ENCODE measurements around the gene MYRF.

MYRF gene

DNA sequence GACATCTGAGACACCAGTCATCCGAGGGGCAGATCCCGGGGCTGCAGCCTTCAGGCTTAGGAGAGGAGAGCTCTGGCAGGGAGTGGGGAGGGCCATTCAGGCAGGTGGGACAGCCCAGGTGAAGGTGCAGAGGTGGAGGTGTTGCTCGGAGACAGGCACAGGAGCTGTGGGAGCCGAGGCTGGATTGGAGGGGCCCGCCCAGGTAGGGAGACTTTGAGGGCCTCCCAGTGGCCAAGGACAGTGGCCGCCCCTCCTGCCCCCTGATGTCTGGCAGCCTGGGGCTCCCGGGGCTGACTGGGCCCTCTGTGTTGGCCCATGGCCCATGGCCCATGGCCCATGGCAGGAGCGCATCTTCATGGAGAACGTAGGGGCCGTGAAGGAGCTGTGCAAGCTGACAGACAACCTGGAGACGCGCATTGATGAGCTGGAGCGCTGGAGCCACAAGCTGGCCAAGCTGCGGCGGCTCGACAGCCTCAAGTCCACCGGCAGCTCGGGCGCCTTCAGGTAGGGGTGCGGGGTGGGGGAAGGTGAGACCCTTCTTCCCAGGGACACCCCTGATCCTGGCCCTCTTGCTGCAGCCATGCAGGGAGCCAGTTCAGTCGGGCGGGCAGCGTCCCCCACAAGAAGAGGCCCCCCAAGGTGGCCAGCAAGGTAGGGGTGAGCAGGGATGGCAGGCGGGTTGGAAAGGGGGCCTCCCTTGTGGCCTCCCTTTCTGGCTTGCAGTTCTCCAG is 26.6 kb downstream of the MYRF start:
- DNase-seq: no peak

DNA sequence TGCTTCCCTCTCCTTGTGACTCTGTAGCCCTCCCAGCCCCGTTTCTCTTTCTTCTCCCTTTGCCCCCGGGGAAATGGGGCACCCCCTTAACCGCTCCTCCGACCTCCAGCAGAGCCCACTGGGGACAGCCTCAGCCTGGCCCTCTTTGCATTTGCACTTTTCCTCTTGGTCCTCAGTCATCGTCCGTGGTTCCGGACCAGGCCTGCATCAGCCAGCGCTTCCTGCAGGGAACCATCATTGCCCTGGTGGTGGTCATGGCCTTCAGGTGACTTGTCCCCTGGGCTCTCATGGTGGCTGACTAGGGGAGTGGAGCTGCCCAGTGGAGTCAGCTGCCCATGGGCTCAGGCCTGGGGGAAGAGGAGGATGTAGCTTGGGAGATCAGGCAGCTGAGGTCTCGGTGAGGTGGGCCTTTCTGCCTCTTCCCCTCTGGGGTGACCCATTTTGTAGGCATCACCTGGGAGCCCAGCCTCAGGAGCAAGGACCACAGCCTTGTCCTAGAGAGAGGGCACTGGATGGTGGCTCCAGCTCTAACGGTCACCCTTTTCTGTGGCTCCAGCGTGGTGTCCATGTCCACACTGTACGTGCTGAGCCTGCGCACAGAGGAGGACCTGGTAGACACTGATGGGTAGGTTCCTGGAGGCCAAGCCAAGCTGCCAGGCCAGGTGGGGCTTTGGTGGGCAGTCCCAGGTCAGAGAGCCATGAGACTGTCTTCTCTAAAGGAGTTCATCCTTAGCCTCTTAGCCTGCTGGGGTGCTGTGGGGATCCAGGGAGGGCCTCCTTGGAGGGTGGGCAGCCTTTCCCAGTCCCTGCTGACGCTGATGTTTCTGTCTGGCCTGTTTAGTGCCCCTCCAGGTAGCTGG is 27.5 kb downstream of the MYRF start:
- DNase-seq: no peak

DNA sequence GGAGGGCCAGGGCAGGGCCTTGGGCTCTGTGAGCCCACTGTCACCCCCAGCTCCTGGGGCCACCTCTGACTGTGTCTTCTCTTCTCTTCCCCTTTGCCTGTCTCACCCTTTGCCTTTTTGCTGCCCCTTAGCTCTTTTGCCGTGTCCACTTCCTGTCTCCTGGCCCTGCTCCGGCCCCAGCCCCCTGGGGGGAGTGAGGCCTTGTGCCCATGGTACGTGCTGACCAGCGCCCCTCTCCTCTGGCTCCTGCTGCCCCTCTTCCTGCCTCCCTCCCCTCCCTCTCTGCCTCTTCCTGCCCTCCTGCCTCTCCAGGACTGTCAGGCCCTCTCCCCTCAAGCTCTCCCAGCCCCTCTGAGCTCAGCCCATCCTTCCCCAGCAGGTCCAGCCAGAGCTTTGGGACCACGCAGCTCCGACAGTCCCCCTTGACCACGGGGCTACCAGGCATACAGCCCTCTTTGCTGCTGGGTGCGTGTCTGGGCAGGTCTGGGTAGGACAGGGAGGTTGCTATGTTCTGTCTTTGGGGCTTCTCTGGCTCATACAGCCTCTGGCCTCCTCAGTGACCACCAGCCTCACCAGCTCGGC is 28.2 kb downstream of the MYRF start:
- DNase-seq: no peak

DNA sequence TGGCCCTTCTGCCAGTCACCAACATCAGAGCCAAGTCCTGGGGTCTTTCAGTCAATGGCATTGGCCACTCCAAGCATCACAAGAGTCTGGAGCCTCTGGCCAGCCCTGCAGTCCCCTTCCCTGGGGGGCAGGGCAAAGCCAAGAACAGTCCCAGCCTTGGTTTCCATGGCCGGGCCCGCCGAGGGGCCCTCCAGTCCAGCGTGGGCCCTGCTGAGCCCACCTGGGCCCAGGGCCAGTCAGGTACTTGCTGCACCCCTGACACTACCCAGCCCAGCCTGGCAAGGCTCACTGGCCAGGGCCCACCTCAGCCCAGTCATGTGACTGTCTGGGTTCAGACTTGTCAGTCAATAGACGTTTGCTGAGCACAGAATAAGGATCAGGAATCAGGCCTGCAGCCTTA is 29.1 kb downstream of the MYRF start:
- DNase-seq: no peak

DNA sequence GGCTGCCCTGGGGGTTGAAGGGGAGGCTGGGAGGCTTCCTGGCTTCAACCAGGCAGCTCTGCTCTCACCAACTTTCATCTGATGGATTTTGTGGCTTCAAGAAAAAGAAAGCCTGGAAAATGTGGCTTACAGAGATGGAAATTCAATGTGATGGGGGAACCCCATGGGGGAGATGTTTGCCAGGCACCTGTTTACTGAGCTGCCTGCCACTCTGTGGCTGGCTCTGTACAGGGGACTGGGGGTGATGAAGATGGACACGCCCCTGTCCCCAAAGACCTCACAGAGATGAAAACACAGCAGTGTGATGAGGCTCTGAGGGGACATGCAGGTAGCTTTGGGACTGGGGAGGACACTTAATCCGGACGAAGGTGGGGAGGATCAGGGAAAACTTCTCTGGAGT is 29.9 kb downstream of the MYRF start:
- DNase-seq: no peak

DNA sequence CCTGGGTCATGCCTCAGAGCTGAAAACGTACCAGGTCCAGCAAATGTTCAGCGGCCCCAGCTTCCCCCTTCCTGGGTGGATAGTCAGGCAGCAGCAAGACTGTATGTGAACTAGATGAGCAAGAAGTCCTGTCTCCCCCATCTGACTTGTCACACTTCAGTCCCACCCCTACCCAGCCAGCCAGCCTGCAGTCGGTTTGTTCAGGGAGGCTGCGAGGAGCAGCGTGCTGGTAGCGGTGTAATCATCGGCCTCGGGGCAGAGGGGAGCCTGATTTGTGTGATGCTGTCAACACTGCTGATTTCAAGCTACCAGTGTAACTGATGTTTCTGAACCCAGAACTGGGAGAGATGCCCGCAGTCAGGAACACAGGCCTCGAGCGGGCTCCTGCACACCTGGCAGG is 30.4 kb downstream of the MYRF start:
- no peak for DNase-seq

DNA sequence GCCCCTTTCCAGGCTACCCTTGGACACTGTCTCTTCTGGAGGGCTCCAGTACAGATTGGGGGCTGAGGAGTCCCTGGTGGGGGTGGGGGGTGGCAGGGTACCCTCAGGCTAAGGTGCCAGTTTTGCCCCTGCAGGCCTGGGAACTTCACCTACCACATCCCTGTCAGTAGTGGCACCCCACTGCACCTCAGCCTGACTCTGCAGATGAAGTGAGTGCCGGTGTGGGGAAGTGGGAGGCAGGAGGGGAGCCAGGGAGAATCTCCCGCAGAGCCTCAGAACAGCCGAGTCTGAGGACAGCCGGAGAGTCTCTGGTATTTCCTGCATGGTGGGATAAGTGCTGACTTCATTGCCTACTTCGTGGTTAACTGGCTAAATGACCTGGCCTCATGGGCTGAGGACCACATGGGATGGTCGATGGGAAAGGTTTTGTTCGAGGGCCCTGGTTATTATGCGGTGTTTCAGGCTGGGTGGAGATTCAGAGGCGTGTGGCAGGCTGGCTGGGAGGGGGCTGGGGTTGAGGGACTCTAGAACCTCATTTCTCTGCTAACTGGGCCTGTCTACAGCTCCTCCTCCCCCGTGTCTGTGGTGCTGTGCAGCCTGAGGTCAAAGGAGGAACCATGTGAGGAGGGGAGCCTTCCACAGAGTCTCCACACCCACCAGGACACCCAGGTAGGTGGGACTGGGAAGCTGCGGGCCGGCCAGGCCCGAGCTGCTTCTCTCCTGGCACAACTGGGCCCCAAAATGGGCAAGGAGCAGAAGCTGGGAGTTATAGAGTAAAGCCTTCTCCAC is 31.5 kb downstream of the MYRF start:
- DNase-seq: no peak

DNA sequence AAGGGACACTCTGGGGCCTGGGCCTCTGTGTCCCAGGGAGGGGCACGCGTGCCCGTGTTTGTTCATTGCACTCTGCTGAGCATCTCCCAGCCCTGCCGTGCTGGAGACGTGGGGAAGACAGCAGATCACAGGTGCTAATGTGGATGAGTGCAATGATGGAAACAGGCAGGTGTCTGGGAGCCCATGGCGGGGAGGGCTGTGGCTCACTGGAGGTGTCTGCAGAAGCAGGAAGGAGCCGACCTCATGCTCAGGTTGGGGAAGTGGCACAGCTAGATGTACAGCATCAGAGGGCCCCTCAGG is 32.0 kb downstream of the MYRF start:
- DNase-seq: no peak

DNA sequence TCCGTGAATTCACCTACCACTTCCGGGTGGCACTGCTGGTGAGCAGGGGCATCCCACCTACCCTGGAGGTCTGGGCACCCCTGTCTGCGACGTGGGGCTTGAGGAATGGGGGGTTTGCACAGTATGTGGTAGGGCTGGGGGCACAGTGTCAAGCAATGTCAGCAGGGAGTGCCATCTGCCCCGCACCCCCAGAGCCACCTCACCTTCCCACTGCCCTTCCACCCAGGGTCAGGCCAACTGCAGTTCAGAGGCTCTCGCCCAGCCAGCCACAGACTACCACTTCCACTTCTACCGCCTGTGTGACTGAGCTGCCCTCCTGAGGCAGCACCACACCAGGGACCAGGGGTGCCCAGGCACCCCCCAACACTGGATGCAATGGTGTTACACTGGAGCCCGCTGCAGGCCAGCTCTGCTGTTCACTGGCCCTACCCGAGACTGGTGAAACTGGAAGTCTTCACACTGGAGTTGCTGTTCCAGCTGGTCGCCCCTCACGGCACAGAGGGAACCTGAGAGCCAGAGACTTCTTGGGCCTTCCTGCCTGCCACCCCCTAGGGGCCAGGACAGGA is 33.5 kb downstream of the MYRF start:
- DNase-seq: no peak

DNA sequence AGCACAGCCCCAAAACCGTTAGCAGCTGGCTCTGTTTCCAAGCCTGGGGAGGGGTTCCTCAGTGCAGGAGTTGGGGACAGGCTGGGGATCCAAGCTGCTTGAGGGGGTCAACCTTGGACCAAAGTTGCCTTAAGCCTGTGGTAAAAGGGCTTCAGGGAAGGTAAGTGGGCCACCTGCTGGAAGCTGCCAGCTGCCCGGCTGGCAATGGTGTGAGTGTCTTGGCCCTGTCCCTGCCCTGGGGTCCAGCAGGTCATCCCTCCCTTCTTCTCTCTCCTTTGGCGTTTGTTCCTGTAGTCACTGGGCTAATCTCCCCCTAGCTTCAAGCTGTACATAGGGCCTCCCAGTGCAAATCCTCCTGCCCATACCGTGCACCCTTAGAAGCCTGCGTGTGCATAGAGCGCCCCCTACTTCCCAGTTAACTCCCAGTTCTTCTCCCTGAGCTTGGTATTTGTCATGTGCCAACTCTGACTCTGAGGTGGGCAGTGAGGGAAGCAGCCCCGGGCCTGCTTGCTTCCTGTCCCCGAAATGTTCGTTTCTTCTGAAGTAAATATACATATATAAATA is 35.6 kb downstream of the MYRF start:
- peak in 1 of 2 donors; percentile 61 for DNase-seq

DNA sequence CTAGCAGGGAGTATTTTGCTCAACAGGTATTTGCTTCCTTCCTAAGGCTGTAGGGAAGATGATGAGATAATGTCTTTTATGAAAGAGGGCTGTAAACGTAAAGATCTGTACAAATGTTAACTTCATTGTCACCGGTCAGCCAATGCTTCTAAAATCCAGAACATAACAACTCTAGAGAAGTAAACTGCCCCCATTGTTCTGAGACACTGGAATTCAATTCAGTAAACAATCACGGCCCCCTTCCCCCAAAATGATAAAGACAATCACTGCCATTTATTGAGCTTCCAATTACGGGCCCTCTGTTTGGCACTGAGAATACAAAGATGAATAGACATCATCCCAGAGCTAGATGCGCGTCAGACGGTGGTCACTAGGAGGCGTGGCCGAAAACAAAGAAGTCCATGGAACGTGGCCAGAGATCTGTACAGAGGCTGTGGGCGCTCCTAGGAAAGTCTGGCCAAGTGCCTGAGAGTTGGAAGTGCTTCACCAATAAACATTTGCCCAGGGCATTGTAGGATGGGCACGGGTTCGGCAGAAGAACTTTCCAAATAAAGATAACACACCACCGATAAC is 39.4 kb downstream of the MYRF start:
- DNase-seq: peak; percentile 33 to 77

DNA sequence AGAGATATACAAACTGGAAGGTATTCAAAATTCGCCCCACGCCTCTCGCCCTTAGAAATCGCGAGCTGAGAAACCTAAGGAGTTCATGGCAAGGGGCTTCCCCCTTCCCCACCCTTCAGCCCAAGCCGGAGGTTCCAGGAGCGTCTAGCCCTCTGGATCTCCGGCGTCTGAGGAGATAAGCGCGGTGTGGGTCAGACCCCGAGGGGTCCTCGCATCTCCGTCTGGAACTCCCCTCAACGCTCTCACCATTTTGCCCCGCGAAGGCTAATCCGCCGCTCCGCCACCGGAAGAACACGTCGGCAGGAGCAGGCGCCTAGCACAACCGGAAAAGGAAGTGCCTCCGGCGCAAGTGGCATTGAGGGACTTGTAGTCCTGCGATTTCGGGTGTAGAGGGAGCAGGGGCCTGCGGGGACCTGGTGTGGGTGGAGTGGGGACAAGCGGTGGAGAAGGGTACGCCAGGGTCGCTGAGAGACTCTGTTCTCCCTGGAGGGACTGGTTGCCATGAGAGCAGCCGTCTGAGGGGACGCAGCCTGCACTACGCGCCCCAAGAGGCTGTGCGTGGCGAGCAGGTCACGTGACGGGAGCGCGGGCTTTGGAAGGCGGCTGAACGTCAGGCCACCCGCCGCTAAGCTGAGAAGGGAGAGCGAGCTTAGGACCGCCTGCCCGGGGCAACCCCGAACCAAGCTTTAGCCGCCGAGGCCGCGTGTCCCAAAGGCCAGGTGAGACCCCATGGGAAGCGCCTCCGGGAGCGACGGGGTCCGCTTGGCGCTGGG is 40.1 kb downstream of the MYRF start, which contains the start of the genes FEN1 and TMEM258:
Gene FEN1 (plus strand): TSS at position 602 of the 773 bp plus-strand sequence. CDS start 2,451 bp downstream, outside the sequence.
Gene TMEM258 (minus strand): TSS at position 290 of the 773 bp plus-strand sequence. CDS start 41 bp downstream, at position 249.
- peak; percentile 94 to 95 for DNase-seq

DNA sequence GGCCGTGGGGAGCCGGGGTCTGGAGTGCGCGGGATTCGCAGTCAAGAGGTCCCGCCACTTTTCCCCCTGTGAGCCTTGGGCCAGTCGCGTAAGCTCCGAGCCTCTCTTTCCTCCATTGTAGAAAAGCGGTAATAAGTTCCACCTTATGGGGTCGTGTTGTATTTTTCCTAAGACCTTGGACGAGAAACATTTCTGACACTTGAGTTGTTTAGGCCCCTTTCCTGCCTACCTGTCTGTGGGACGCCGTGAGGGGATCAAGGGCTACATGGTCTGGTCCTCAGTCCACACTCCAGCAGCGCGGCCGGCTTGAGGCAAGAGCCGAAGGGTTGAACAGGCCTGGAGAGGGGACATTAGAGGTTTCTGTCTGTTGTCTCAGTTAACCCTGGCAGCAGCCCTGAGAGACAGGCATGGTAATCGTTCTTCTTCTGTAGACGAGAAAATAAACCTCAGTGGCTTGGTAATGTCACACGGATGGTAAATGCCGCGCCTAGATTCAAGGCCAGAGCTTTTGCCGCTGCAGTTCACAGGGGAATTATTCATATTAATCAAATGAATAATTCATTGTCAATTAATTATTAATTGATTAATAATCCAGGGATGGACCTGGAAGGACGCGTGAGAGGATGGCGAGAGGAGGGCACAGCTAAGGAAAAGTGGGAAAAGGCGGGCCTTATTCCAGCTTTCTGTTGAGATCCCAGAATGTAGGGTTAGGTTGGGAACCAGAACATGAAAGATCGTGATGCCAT is 40.8 kb downstream of the MYRF start:
- no peak for DNase-seq

DNA sequence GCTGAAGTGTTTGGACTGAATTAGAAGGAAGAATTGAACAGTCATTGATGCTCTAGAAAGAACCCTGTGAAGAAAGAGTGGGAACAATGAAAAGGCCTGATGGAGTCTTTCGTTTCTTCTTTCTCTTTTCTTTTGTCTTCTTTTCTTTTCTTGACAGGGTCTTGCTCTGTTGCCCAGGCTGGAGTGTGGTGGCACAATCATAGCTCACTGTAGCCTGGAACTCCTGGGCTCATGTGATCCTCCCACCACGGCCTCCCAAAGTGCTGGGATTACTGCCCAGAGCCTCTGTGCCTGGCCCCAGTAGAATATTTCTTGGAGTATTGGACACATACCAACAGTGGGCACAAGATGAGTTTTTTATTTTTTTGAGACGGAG is 41.4 kb downstream of the MYRF start:
- no peak for DNase-seq

DNA sequence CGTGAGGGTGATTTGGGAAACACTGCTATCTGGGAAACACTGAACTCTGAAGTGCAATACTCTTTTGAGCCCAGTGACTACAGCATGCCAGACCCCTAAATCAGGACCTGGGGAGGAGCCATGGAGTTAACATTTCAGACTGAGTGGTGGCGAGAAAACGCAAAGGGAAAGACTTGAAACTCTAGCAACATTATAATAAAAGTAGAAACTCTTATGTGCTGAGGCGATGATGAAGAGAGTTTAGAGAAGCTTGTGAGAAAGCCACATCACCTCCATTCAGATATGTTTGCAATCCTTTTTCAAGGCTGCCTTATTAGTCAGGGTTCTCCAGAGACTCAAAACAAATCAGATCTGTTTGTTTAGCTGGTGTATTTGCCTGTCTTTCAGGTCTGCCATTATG is 42.1 kb downstream of the MYRF start:
- DNase-seq: no peak

DNA sequence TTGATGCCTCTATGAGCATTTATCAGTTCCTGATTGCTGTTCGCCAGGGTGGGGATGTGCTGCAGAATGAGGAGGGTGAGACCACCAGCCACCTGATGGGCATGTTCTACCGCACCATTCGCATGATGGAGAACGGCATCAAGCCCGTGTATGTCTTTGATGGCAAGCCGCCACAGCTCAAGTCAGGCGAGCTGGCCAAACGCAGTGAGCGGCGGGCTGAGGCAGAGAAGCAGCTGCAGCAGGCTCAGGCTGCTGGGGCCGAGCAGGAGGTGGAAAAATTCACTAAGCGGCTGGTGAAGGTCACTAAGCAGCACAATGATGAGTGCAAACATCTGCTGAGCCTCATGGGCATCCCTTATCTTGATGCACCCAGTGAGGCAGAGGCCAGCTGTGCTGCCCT is 43.0 kb downstream of the MYRF start:
- no peak for DNase-seq

DNA sequence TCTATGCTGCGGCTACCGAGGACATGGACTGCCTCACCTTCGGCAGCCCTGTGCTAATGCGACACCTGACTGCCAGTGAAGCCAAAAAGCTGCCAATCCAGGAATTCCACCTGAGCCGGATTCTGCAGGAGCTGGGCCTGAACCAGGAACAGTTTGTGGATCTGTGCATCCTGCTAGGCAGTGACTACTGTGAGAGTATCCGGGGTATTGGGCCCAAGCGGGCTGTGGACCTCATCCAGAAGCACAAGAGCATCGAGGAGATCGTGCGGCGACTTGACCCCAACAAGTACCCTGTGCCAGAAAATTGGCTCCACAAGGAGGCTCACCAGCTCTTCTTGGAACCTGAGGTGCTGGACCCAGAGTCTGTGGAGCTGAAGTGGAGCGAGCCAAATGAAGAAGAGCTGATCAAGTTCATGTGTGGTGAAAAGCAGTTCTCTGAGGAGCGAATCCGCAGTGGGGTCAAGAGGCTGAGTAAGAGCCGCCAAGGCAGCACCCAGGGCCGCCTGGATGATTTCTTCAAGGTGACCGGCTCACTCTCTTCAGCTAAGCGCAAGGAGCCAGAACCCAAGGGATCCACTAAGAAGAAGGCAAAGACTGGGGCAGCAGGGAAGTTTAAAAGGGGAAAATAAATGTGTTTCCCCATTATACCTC is 43.6 kb downstream of the MYRF start:
- no peak for DNase-seq

DNA sequence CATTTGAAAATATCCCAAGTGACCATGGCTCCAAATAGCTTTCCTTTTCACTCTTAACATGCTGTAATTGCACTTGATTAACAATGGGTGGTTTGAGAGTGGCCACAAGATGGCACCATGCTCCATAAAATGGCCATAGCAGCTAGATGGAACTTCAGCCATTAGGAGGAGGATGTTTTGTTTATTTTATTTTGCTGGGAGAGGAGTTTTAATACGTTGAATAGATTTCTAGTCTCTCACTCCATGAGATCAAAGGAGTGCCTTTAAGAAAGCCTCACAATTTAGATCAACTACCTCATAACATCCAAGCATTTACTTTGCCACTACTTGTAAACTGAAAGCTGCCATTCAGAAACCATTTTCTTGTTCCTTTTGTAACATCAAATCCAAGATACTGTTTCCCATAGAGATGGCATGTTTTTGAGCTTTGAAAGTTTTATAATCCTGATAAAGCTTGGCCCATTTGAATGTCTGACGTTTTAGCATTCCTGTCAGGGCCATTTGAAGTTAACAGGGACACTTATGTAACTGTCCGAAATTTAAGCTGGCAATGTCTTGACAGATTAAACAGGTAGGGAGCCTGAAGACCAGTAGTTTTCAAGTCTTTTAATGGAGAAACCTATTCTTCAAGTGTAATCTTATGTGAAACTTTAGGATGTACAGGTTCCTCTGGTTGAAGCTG is 45.0 kb downstream of the MYRF start:
- peak; percentile 16 to 76 for DNase-seq

DNA sequence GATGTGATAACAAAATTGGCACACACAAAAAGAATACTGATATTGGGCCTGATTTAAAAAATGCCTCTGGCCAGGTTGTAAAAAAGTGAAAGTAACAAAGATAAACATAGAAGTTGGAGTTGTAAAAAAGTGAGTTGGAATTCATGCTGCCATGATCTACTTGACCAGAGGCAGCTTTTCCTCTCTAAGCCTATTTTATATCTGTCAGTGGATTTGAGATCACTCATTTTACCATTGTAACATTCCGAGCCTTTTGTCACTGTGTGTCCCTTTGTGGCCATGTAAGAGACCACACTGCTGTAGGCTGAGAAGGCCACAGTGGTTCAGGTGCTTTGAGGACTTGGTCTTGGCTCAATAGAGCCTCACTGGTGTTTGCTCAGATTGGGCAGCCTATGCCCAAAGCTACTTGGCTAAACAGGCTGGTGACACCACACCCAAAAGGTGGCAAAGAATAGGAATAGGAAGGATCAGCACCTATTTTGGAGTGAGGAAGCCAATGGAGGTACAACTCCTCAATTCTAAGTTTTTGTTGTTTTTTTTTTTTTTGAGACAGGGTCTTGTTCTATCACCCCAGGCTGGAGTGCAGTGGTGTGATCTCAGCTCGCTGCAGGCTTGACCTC is 47.3 kb downstream of the MYRF start:
- DNase-seq: no peak

Data from bone marrow (tissue), 2 donors.